ENCODE data around the gene FGD4.
"Not testable (repeated sequence)": the region's sequence is repeated elsewhere in the genome, so short reads cannot be mapped to it uniquely, and the experiment has no call there.

Gene FGD4

DNA sequence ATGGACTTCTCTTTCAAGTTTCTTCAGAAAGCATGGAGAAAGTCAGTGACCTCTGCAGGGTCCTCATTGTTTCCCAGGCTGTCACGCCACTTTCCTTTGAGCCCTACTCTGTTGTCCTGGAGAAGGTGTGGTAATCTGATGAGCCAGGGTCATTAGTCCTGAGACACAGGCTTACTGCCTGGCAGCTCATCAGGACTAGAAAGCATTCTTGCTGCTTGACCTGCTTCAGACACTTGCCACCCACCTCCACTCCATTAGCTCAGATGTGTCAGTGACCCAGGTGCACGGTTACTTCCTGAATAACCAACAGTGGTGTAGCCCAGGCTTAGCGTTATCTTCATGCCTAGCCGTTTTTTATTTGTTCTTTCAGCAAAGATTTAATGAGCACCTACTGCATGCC is 93.9 kb downstream of the FGD4 start:
- no peak for DNase-seq (ENCODE audit: low read depth in 2 of 2)

DNA sequence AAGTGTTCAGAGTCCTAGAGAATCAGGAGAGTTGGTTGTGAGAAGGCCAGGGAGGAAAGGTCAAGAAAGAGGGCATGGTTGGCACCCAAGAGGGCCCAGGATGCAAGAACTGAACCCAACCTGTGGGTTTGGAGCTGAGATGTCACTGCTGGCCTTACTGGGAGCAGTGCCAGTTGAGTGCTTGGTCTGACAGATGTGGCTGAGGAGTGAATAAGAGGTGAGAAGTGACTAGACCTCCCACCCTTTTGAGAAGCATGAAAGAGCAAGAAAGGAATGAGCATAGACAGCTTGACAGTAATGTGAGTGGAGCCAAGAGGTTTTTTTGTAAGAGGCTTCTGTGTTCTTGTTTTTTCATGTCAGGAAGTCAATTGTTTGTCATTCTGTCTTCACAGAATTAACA is 95.3 kb downstream of the FGD4 start:
- no peak for DNase-seq (ENCODE audit: low read depth in 2 of 2)

DNA sequence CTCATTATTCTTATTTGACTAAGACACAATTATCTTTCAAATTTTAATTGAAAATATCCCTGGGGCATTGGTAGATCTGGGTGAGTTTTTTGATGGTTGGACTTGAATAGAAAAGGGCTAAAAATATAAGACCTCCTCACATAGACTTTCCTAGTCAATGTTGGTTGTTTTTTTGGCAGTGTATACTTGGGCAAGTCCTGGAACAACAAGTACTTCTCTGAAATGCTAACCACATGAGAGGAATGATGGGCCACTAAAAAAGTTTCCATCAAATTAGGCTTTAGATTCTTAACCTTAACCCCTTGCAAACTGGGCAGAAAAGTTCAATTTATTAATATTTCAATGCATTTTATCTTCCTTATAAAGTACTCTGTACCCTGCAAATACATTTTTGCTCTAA is 97.6 kb downstream of the FGD4 start:
- DNase-seq (ENCODE audit: low read depth in 2 of 2), result no peak

DNA sequence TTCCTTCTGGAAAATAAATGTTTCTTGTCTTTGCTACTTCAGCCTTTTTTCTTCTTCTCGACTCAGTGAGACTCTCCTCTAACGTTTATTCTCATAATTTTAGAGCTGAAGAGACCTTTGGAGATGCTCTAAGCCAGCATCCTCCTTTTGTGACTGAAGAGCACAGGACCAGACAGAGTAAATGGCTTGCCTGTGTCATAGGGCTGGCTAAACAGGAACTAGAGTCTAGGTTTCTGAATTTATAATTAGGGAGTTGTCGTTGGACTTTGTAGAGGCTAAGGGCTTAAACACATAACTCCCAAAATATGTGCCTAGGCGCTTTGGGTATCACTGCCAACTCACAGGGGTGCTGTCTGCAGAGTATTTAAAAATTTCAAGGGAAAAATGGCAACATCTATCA is 98.5 kb downstream of the FGD4 start:
- no peak for DNase-seq (ENCODE audit: low read depth in 2 of 2)

DNA sequence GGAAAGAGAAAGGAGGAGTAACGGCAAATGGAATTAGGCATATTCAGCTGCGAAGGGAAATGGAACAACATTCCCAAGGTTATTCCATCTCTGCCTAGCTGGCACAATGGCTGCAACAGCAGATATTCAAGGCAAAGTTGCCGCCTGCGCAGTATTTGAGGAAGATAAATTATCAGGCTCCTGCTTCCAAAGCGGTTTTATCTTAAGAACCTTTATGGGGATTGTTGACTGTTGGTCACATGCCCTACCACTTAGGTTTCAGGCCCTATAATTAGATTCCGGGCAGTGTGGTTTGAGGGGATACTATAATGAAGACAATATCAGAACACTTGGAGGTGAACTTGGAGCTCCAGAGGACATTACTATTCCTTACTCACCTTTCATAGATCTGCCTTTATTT is 99.7 kb downstream of the FGD4 start:
- no peak for DNase-seq (ENCODE audit: low read depth in 2 of 2)

DNA sequence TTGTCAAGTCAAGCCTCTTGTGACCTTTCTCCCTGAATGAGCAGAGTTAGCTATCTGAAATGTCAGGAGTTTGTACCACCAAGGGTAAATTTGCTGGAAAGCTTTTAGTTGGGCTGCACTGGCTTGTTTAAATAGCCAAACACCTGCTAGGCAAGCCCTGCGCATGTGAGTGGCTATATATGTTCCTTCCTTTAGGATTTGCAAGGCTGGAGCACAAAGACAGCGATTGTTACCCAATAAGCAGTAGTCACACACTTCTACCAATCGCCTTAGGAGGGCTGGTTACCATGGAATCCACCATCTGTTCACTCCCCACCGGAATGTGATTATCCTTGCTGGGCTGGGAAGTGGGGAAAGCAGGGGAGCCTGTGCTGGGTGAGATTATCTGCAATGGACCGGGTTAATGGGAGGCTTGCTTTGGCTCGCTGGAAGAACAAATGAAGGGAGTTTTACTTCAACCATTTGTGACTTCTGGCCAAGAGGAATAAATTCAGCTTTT is 102.5 kb downstream of the FGD4 start:
- no peak for DNase-seq (ENCODE audit: low read depth in 2 of 2)

DNA sequence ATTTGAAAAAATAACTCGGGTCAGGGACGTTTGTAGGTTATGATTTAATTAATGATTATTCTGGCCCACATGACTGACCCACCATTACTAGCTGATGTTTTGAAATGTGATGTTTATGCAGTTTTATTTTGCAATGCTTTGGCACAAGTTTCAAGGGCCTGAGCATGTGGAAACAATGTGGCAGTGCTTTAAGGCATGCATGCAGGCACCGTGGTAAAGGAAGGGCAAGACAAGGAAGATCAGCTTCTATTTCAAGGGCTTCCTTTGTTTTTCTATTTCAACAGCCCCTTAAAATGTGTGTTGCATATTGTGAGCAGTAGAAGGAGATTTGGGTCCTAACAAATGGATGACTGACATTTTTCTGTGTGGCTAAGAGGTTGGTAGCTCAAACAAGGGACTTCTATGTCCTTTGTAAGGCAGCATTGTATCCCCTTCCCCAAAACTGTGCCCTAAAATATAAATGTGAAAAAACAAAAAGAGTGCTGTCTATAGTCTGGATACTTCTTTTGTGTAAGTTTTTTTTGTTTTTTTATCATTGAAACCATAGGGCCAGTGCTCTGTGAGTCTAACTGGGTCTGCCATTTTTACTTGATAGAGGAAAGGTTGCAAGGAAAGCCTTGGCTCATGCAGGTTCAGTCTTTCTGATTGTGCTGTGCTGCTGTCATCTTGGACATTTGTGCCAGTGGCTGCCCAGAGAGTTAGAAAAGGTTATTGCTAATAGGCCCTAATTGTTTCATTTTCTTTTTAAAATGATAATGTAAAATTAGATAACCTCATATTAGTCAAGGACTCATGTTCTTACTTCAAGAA is 103.5 kb downstream of the FGD4 start:
- no peak for DNase-seq (ENCODE audit: low read depth in 2 of 2)

DNA sequence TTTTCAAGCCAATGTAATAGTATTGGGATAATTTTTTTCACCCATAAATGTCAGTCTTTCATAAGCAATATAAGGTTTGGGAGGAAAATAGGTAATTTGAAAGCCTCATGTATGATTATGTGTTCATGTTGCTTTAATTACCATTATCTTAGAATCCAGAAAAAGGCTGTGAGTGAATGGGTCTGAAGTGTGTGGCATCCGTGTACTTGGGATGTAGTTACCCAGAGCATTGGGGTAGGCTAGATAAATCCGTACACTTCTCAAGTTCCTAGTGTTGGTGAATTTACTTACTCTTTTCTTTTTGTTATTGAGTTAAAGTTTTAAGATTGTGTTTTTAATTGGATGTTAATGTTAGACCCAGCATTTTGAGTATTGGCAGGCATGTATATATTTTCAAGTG is 104.4 kb downstream of the FGD4 start:
- no peak for DNase-seq (ENCODE audit: low read depth in 2 of 2)

DNA sequence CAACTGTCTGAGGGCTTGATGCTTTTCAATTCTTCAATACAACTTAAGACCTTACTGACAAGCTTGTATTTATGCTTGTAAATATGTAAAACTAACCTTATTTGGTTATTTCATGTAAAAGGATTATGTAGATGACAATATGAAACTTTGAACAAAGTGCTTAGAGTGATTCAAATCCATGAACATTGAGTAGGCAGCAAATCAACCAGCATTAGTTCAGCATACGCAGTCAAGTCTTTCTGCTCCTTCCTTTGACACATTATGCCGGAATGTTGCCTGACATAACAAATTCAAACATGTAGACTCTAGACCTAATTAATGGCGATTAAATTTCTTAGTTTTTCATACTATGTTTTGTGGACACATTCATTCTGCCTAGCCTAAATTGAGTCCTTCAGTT is 105.2 kb downstream of the FGD4 start:
- no peak for DNase-seq (ENCODE audit: low read depth in 2 of 2)

DNA sequence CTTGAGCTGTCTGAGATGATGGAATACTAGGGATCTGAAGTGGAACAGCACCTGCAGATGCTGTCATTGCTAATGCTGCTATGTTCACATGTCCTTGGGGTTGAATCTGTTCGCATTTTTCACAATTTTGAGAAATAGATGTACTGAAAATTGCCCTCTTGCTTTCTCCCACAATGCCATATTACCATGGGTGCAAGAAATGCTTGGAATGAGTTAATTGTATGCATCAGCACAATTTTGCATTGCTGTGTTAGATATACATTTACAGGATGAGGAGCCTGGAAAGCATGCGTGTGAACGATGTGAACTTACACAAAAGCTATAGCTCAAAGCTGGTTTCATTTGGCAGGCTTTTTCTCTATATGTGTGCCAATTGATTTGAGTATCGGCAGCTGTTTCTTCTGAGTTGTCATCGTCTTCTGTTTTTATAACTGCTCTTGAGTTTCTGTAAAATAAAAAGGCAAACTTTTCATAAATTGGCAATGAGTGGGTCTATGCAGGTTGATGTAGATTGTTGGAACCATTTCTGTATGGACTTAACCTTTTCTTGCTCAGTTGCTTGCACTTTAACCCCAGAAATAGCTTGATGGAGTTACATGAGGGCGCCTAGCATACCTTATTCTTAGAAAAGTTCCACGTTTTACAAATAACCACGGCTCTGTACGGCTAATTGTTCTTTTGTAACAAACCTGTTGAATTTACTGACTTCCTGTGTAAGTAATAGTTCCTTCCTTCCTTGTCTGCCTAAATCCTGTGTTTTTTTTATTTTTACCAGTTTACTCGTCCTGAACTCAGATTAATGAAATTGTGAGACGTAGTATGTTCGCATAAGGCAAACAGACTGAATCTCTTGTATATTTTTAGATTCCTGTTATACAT is 105.9 kb downstream of the FGD4 start:
- DNase-seq (ENCODE audit: low read depth in 2 of 2), result no peak

DNA sequence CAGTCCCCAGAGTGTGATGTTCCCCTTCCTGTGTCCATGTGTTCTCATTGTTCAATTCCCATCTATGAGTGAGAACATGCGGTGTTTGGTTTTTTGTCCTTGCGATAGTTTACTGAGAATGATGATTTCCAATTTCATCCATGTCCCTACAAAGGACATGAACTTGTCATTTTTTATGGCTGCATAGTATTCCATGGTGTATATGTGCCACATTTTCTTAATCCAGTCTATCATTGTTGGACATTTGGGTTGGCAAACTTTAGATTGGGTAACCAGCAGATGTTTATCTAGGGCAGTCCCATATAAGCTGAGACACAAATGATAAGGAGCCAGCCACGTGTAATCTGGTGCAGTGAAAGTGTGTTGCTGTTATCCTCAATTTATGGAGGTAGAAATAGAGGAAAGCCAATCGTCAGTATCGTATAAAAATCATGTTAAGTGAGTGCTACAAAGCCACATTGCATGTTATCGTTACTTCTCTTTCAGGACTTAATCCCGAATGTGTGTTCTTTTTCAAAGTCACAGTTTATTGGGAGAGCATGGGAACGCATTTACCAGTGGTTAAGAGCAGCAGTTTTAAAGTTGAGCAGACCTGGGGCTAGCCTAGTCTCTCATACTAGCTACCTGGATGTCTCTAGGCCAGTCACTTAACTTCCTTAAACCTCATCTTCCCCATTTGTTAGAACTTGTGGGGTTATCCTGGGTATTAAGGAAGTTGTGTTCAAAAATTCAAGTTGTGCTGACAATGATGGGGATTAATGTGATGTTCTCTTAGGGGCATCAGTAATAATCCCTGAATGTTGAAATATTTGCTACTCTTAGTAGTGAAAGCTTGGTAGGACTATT is 108.0 kb downstream of the FGD4 start:
- not testable (repeated sequence) for DNase-seq (ENCODE audit: low read depth in 2 of 2)

DNA sequence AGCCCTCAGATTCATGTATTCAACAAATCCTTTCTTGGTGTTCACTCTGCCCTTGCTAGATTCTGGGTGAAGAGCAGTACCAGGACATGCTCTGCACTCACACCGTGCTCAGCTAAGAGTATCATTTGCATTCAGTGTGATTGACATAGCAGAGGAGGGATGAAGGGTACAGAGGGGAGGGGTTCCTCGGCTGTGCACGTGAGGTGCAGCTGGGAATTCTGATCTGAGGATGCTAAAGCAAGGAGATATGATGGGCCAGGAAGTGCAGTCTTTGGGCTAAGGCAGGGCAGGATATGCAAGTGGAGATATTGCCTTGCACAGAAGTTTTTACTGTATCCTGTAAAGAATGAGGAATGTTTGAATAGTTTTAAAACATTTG is 108.6 kb downstream of the FGD4 start:
- no peak for DNase-seq (ENCODE audit: low read depth in 2 of 2)

DNA sequence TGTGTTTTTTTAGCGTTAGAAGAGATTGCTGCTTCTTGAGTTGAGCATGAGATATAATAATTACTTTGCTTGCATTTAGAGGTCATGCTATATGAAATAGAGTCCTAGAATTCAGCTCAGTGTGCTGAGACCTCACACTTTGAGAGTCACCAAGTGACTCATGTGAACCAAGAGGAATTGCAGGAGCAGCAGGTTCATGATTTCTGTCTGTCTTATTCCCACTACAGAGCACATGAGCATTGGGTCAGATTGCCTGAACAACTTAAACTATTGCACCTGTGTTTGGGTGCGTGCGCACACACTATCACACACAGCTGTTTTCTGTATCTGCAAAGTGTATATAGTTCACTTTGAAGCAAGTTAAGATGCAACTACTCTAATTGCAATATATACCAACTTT is 109.3 kb downstream of the FGD4 start:
- no peak for DNase-seq (ENCODE audit: low read depth in 2 of 2)

DNA sequence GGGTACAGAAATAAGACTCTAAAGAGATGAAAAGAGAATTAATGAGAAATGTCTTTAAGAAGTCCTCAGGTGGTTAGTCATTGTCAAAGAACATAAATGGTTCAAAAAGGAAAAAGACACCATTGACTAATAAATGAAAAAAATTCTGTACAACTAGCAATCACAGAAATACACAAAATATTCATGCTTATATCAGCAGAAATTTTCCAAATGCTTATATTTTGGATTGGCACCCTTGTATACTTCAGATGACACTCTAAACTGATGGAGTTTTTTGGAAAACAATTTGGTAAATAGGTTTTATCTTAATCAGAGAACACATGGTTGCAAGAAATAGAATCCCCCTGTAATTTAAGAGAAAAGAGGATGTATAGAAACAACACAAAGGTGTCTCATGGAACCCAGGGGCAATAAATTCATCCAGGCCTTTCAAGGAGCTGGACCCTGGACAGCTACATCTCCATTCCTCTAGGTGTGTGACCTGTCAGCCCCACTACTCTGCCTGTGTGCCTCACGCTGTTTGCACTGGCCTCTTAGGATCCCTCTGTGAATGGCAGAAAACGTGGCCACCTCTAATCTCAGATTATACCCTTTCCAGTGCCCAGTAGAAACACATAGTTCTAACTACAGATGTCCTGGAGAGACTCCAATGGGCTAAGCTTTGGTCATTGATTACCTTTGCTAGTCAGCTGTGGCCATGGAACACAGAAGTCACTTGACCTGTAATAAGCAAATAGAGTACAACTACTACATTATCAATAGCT is 110.2 kb downstream of the FGD4 start:
- no peak for DNase-seq (ENCODE audit: low read depth in 2 of 2)

DNA sequence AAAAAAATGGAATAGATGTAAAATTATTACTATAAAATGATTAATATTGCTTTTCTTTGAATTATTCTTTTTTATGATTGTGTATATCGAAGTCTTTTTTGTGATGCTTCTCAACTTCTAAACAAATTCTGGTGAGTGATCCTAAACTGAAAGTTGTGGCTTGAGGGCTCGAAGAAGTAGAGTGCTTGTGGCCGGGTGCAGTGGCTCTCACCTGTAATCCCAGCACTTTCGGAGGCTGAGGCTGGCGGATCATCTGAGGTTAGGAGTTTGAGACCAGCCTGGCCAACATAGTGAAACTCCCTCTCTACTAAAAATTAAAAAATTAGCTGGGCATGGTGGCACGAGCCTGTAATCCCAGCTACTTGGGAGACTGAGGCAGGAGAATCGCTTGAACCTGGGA is 112.6 kb downstream of the FGD4 start:
- DNase-seq (ENCODE audit: low read depth in 2 of 2), result not testable (repeated sequence)

DNA sequence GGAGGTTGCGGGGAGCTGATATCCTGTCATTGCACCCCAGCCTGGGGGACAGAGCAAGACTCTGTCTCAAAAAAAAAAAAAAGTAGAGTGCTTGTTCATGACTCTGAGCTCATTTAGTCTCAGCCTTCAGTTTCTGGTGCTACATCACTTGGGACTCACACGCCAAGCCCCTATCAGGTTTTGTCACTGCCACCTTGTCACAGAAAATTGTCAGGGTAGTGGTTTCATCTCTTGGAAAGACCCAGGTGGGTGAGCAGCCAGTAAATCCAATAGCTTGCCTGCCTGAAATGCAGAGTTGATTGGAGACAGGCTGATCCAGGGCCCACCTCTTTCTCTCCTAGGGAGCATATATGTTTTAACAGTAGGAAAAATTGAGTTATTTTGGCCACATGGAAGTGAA is 113.0 kb downstream of the FGD4 start:
- no peak for DNase-seq (ENCODE audit: low read depth in 2 of 2)

DNA sequence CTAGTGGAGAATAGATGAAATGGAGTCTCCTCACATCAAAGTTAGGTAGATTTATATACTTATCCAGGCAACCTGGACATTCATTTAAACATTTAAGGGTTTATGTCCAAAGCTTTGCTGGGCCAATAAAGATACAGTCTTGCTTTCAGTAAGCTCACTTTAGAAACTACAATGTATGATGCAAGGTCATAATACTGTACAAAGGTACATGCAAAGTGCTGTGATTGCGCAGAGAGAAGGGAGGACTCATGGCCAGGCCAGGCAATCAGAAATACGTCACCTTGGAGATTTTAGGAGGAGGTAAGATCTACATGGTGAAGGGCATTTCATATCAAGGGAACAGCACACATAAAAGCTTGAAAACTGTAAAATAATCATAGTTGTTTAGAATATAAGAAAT is 113.6 kb downstream of the FGD4 start:
- DNase-seq (ENCODE audit: low read depth in 2 of 2), result no peak

DNA sequence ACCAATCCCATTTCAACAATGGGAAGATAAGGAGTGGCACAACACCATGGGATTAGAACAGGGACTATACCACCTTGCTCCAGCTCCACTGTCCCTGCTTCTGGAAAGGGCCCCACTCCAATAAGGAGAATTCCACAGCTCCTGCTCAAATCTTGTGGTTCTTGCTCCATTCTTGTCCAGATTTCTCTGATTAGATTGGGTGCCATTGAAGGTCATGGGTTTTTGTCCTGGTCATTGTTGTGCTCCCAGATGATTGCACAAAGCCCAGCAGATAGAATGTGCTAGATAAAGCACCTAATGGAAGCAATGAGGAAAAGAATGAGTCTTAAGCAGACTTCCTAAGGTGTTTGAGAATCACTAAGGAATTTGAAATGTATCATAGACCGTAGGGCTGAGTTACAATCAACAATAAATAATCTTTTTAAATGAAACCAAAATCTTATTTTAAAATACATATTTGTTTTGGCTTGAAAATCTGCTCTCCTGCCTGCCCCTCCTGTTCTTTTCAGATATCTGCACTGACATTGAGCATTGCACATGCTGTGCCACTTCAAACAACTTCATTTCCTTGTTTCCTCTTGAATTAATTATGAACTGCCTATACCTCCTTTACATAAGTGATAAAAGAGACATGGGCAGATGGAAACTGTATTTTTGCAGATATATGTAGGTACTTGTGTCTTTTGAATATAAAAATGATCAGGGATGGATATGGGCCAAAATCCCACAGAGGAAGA is 115.9 kb downstream of the FGD4 start:
- no peak for DNase-seq (ENCODE audit: low read depth in 2 of 2)

DNA sequence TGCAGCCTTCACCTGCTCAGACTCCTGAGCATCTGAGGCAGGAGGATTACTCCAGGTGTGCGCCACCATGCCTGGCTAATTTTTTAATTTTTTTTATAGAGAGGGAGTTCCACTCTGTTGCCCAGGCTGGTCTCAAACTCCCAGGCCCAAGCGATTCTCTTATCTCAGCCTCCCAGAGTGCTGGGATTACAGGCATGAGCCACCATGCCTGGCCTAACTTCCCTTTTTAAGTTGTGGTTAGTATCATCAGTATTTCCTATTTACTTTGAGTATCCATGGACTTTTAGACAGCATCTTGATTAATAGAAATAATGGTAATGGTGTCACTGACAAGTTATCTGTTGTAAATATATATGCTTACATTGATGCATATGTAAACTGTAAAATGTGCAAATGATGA is 116.9 kb downstream of the FGD4 start:
- DNase-seq (ENCODE audit: low read depth in 2 of 2), result no peak

DNA sequence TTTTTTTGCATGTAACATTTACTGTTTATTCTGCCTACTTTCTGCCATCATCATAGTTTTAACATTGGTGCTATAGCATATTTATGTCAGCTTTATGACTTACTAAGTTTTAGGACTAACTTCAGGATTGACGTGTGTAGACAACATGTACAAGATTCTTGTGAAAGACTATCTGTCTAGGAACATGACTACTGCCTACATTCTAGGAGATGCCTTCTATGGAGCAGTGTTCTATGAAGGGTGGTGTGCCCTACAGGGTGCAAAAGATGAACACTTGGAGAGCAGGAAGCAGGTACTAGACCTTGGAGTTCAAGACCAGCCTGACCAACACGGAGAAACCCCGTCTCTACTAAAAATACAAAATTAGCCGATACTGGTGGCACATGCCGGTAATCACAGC is 118.6 kb downstream of the FGD4 start:
- no peak for DNase-seq (ENCODE audit: low read depth in 2 of 2)

DNA sequence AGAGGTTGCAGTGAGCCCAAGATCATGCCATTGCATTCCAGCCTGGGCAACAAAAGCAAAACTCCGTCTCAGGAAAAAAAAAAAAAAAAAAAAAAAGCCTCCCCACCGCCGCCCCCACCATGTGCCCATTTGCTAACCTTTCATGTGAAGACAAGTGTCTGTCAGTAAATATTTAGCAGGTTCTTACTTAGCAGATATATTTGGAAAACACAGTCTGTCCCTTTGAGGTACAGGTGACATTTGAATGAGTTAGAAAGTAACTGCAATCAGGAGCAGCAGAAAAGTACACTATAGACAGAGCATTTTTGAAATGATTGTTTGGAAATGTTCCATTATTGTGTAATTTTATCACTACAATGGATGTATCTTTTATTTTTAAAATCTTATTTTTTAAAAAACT is 119.7 kb downstream of the FGD4 start:
- DNase-seq (ENCODE audit: low read depth in 2 of 2), result no peak

Data from activated CD4-positive, alpha-beta T cell treated with anti-CD3 and anti-CD28 coated beads for 24 hours (primary cell).